Smooth muscle cell (in vitro differentiated cells): ENCODE data around the gene NLGN2. TPM values are rescaled to one million over a fixed set of nuclear protein-coding genes. Genes with fewer than 3 reads are reported as not detected.
A peak's percentile ranks its signal among the peaks of the same experiment; 100 is the strongest.

Experiments
- DNase-seq: peaks from one replicate; lab custom pipeline; 2025; ENCODE audit not compliant: unreplicated experiment; lab: John Stamatoyannopoulos, UW
- H2AFZ ChIP-seq: fragments of 200-600 bp; sonication (generic); 2 replicates; pipeline ENCODE4 v1.6.0; 2016; ENCODE audit warnings: antibody characterized with exemption, low read depth, mild to moderate bottlenecking
- H3F3A ChIP-seq: fragments of 200-600 bp; sonication (generic); 2 replicates; pipeline ENCODE4 v1.6.0; 2017; ENCODE audit warnings: antibody characterized with exemption, low read depth
- H3K27ac ChIP-seq: fragments of 200-600 bp; sonication (generic); 2 replicates; pipeline ENCODE4 v1.5.1; 2016; ENCODE audit warnings: low read depth, mild to moderate bottlenecking
- H3K27me3 ChIP-seq: fragments of 200-600 bp; sonication (generic); 2 replicates; pipeline ENCODE4 v1.6.1; 2016; ENCODE audit warnings: low read depth, mild to moderate bottlenecking
- H3K36me3 ChIP-seq: fragments of 200-600 bp; sonication (generic); 2 replicates; pipeline ENCODE4 v1.5.1; 2016; ENCODE audit warnings: low read depth
- H3K4me1 ChIP-seq: fragments of 200-600 bp; sonication (generic); 2 replicates; pipeline ENCODE4 v1.5.1; 2016; ENCODE audit warnings: low read depth
- H3K4me2 ChIP-seq: fragments of 200-600 bp; sonication (generic); 2 replicates; pipeline ENCODE4 v1.6.0; 2016; ENCODE audit warnings: mild to moderate bottlenecking
- H3K4me3 ChIP-seq: fragments of 200-600 bp; sonication (generic); 2 replicates; pipeline ENCODE4 v1.5.1; 2016; ENCODE audit warnings: mild to moderate bottlenecking
- H3K79me2 ChIP-seq: fragments of 200-600 bp; sonication (generic); 2 replicates; pipeline ENCODE4 v1.6.0; 2016; ENCODE audit warnings: low read depth, mild to moderate bottlenecking
- H3K9ac ChIP-seq: fragments of 200-600 bp; sonication (generic); 2 replicates; pipeline ENCODE4 v1.6.0; 2016; ENCODE audit warnings: low read depth
- H3K9me3 ChIP-seq: fragments of 200-600 bp; sonication (generic); replicated peaks from 2 replicates; pipeline ENCODE4 v1.5.1; 2016; ENCODE audit warnings: low read depth
- H4K20me1 ChIP-seq: fragments of 200-600 bp; sonication (generic); 2 replicates; pipeline ENCODE4 v1.6.0; 2016; ENCODE audit warnings: low read depth
- WGBS: methylation state at CpG from one replicate; pipeline ENCODE4 v1.1.7; 2016; ENCODE audit warnings: low lambda C conversion rate; 5-methylcytosine and 5-hydroxymethylcytosine counted together
- polyA plus RNA-seq: library from polyadenylated mRNA; unstranded; fragments of >200 nt; fragmentation: Nextera tagmentation; extraction: Ambion mirVana; gene quantifications from 2 replicates; pipeline ENCODE4 v1.2.1, GENCODE V29; 2016
- total RNA-seq: library from RNA; depleted of rRNA; stranded (reverse); fragments of >200 nt; gene quantifications from 2 replicates; pipeline ENCODE4 v1.2.3, GENCODE V29; 2014
- TF ChIP-seq, protein P1 (sequence below): fragments of 200-600 bp; sonication (generic); IDR thresholded peaks from 2 replicates; pipeline ENCODE4 v1.5.1; 2017; ENCODE audit warnings: borderline replicate concordance, mild to moderate bottlenecking, antibody characterized with exemption; ENCODE audit not compliant: insufficient read depth, poor library complexity, severe bottlenecking

The NLGN2 gene
- total and polyA plus RNA-seq, 2 experiments from 2014 or later: 10.8 to 20.9 TPM

DNA sequence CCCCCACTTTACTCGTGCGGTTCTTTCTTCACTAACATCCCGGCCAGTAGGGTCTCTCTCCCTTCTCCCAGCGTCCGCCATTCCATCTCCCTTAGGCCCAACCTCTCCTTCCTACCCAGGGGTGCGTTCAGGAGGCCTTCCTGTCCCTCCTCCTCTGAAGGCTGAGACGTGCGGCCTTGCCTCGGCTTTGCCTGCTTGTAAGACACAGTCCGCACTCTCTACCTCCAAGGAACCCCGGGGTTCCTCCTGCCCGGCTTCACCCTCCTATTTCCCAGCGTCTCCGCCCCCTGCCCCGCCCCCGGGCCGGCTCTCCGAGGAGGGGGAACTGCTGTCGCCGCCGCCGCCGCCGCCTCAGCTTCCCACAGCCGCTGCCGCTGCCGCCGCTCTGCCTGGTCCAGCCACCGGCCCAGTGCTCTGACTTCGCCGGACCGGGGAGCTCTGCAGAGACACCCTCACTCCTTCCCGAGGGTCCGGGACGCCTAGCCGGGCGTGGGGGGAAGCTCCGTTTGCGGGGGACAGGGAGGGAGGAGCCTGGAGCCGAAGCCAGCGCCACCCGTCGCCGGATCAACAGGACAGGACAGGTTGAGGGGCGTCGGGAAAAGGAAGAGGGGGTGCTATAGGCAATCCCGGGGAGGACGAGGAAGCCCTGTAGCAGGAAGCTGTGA is 30.4 kb downstream of the NLGN2 start:
- H3K27ac ChIP-seq: no peak overlapping the region
- peaks cover 16% of the 10 kb centered on the region for H3F3A ChIP-seq
- DNase-seq: no peak
- no peaks in the 10 kb centered on the region for H3K79me2 ChIP-seq
- H3K9me3 ChIP-seq: no peaks in the 10 kb centered on the region
- H3K9ac ChIP-seq: peak overlapping the region; percentile 45
- H2AFZ ChIP-seq: no peak overlapping the region
- H3K36me3 ChIP-seq: no peaks in the 10 kb centered on the region
- WGBS: 3% methylated on average over 43 of the region's 48 CpGs
- H3K4me2 ChIP-seq: peak overlapping the region; percentile 88
- peaks cover 12% of the 10 kb centered on the region for H4K20me1 ChIP-seq
- H3K27me3 ChIP-seq: no peaks in the 10 kb centered on the region
- TF ChIP-seq, protein P1, sequence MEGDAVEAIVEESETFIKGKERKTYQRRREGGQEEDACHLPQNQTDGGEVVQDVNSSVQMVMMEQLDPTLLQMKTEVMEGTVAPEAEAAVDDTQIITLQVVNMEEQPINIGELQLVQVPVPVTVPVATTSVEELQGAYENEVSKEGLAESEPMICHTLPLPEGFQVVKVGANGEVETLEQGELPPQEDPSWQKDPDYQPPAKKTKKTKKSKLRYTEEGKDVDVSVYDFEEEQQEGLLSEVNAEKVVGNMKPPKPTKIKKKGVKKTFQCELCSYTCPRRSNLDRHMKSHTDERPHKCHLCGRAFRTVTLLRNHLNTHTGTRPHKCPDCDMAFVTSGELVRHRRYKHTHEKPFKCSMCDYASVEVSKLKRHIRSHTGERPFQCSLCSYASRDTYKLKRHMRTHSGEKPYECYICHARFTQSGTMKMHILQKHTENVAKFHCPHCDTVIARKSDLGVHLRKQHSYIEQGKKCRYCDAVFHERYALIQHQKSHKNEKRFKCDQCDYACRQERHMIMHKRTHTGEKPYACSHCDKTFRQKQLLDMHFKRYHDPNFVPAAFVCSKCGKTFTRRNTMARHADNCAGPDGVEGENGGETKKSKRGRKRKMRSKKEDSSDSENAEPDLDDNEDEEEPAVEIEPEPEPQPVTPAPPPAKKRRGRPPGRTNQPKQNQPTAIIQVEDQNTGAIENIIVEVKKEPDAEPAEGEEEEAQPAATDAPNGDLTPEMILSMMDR: no peak
- H3K4me3 ChIP-seq: peak overlapping the region; percentile 61
- peaks cover 22% of the 10 kb centered on the region for H3K4me1 ChIP-seq

GRCh38 chr17:7438656-7439460 is 31.2 kb downstream of the NLGN2 start:
- WGBS: 33% methylated on average over 11 of the region's 11 CpGs
- TF ChIP-seq, protein P1: no peak
- Histone ChIP-seq H2AFZ (no peak overlapping the region), H3K9me3 (no peaks in the 10 kb centered on the region), H3K27me3 (no peaks in the 10 kb centered on the region), H3K4me3 (peak overlapping the region; percentile 61), H3K4me1 (peaks cover 22% of the 10 kb centered on the region), H3K36me3 (no peaks in the 10 kb centered on the region), H3K79me2 (no peaks in the 10 kb centered on the region), H3K9ac (peak overlapping the region; percentile 45), H3K4me2 (peak overlapping the region; percentile 88), H3K27ac (no peak overlapping the region), H3F3A (peaks cover 16% of the 10 kb centered on the region), H4K20me1 (peaks cover 12% of the 10 kb centered on the region)
- no peak for DNase-seq

DNA sequence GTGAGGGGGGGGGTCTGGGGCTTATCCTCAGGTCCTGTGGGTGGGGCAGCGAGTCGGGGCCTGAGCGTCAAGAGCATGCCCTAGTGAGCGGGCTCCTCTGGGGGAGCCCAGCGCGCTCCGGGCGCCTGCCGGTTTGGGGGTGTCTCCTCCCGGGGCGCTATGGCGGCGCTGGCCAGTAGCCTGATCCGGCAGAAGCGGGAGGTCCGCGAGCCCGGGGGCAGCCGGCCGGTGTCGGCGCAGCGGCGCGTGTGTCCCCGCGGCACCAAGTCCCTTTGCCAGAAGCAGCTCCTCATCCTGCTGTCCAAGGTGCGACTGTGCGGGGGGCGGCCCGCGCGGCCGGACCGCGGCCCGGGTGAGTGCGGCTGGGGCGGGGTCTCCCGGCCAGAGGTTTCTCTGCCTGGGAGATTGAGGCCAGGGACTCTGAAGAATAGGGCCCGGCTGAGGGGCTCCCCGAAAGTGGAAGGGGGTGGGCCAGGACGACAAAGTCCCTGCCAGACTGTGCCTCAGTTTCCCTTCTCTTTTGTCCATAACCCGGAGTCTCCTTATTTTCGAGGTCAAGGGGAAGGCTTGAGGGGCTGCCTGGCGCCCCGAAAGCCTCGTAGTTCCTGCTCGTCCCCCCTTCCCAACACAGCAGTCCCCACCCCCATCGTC is 31.9 kb downstream of the NLGN2 start, which contains the start of gene FGF11:
Gene FGF11 (plus strand): TSS at position 51 of the 651 bp plus-strand sequence. CDS start 109 bp downstream, at position 160.
- 3% methylated on average over 47 of the region's 50 CpGs for WGBS
- H3K36me3 ChIP-seq: no peaks in the 10 kb centered on the region
- no peaks in the 10 kb centered on the region for H3K79me2 ChIP-seq

More for the DNA sequence above, 31.9 kb downstream of the NLGN2 start, which contains the start of gene FGF11:
- peaks cover 12% of the 10 kb centered on the region for H4K20me1 ChIP-seq
- H3K27me3 ChIP-seq: no peaks in the 10 kb centered on the region
- no peaks in the 10 kb centered on the region for H3K9me3 ChIP-seq
- H2AFZ ChIP-seq: peak within 1 kb of the TSS; percentile 38
- H3K4me2 ChIP-seq: peak within 1 kb of the TSS; percentile 88
- H3K4me1 ChIP-seq: peaks cover 22% of the 10 kb centered on the region
- H3F3A ChIP-seq: peaks cover 16% of the 10 kb centered on the region
- TF ChIP-seq, protein P1: no peak
- peak within 1 kb of the TSS; percentile 61 for H3K4me3 ChIP-seq
- H3K27ac ChIP-seq: no peak within 1 kb of the TSS
- no peak for DNase-seq
- H3K9ac ChIP-seq: peak within 1 kb of the TSS; percentile 45
